Chondrocyte (in vitro differentiated cells): Measurements from ENCODE around the gene HSPB9. TPM values are rescaled to one million over a fixed set of nuclear protein-coding genes. Genes with fewer than 3 reads are reported as not detected.
A peak's percentile ranks its signal among the peaks of the same experiment; 100 is the strongest.

Source experiments
- DNase-seq: peaks from one replicate; pipeline ENCODE4 v3.0.0; 2021; ENCODE audit warnings: mixed read lengths, low spot score
- H3K27ac Mint-ChIP-seq: one replicate; pipeline ENCODE4 v1.8.0; 2021; ENCODE audit warnings: mild to moderate bottlenecking, moderate library complexity, mixed read lengths; ENCODE audit not compliant: unreplicated experiment
- H3K27me3 Mint-ChIP-seq: 2 replicates; pipeline ENCODE4 v1.8.0; 2021; ENCODE audit warnings: low read depth, mixed read lengths
- H3K36me3 Mint-ChIP-seq: 2 replicates; pipeline ENCODE4 v1.8.0; 2021; ENCODE audit warnings: low read depth, mixed read lengths
- H3K4me1 Mint-ChIP-seq: 2 replicates; pipeline ENCODE4 v1.8.0; 2021; ENCODE audit warnings: low read depth, mild to moderate bottlenecking, mixed read lengths
- H3K4me3 Mint-ChIP-seq: one replicate; pipeline ENCODE4 v1.8.0; 2021; ENCODE audit warnings: mild to moderate bottlenecking, moderate library complexity, mixed read lengths; ENCODE audit not compliant: unreplicated experiment
- H3K9me3 Mint-ChIP-seq: 2 replicates; pipeline ENCODE4 v1.8.0; 2021; ENCODE audit warnings: low read depth, mixed read lengths
- CTCF ChIP-seq: fragments of 200-600 bp; sonication (generic); IDR thresholded peaks from 2 replicates; pipeline ENCODE4 v1.5.0; 2021; ENCODE audit warnings: antibody characterized with exemption, mild to moderate bottlenecking, moderate library complexity
- total RNA-seq: library from RNA; stranded (reverse); gene quantifications from 3 replicates; pipeline ENCODE4 v1.2.1, GENCODE V29; 2021

The HSPB9 gene
- total RNA-seq, 1 donor from 2014 or later: not detected

GRCh38 chr17:42166196-42166763 is 43.7 kb downstream of the HSPB9 start:
- no peak overlapping the region for H3K27ac Mint-ChIP-seq
- no peaks in the 10 kb centered on the region for H3K36me3 Mint-ChIP-seq
- DNase-seq: peak; percentile 94
- no peaks in the 10 kb centered on the region for H3K4me1 Mint-ChIP-seq
- no peak for TF ChIP-seq CTCF
- no peak overlapping the region for H3K4me3 Mint-ChIP-seq
- no peaks in the 10 kb centered on the region for H3K9me3 Mint-ChIP-seq
- peaks cover 12% of the 10 kb centered on the region for H3K27me3 Mint-ChIP-seq

GRCh38 chr17:42167807-42168206 is 45.2 kb downstream of the HSPB9 start:
- Mint-ChIP-seq H3K4me1 (no peaks in the 10 kb centered on the region), H3K4me3 (no peak overlapping the region), H3K36me3 (no peaks in the 10 kb centered on the region), H3K9me3 (no peaks in the 10 kb centered on the region), H3K27ac (no peak overlapping the region), H3K27me3 (peaks cover 20% of the 10 kb centered on the region)
- DNase-seq: no peak
- no peak for TF ChIP-seq CTCF

- no peaks in the 10 kb centered on the region for H3K36me3 Mint-ChIP-seq
- H3K9me3 Mint-ChIP-seq: no peaks in the 10 kb centered on the region
- H3K27ac Mint-ChIP-seq: no peak overlapping the region
- no peak for TF ChIP-seq CTCF
- H3K4me1 Mint-ChIP-seq: no peaks in the 10 kb centered on the region
- H3K4me3 Mint-ChIP-seq: no peak overlapping the region
- DNase-seq: no peak
- H3K27me3 Mint-ChIP-seq: peaks cover 21% of the 10 kb centered on the region
These were observed 46.7 kb downstream of the HSPB9 start for GRCh38 chr17:42169351-42169750.

- H3K27ac Mint-ChIP-seq: no peak overlapping the region
- TF ChIP-seq CTCF: no peak
- DNase-seq: no peak
- H3K4me3 Mint-ChIP-seq: no peak overlapping the region
- no peaks in the 10 kb centered on the region for H3K9me3 Mint-ChIP-seq
- H3K27me3 Mint-ChIP-seq: peaks cover 30% of the 10 kb centered on the region
- H3K4me1 Mint-ChIP-seq: no peaks in the 10 kb centered on the region
- no peaks in the 10 kb centered on the region for H3K36me3 Mint-ChIP-seq
These were observed 49.2 kb downstream of the HSPB9 start for GRCh38 chr17:42171831-42172230.

Other genes starting within 250 kb of the HSPB9 start
- gene ACLY, start 203.9 kb upstream of the HSPB9 start, total RNA-seq: 181 to 189 TPM (median 187 TPM) in 3 replicates
- gene ODAD4, start 192.2 kb upstream of the HSPB9 start, total RNA-seq: 0.70 to 0.99 TPM (median 0.77 TPM) in 3 replicates
- gene CNP, start 156.0 kb upstream of the HSPB9 start, total RNA-seq: 78.3 to 86.0 TPM (median 79.4 TPM) in 3 replicates
- gene DNAJC7, start 105.4 kb upstream of the HSPB9 start, total RNA-seq: 51.1 to 61.0 TPM (median 51.2 TPM) in 3 replicates
- gene NKIRAS2, start 102.7 kb upstream of the HSPB9 start, total RNA-seq: 54.7 to 57.0 TPM (median 56.9 TPM) in 3 replicates
- gene C17orf113, start 72.2 kb upstream of the HSPB9 start, total RNA-seq: 0.24 to 0.77 TPM (median 0.62 TPM) in 3 replicates
- 0.07 to 0.18 TPM in 2 of 3 replicates, not detected in the other for gene ZNF385C, start 24.3 kb upstream of the HSPB9 start, total RNA-seq
- 0.53 to 0.64 TPM (median 0.55 TPM) in 3 replicates for gene DHX58, start 10.1 kb upstream of the HSPB9 start, total RNA-seq
- gene KAT2A, start 1.4 kb upstream of the HSPB9 start, total RNA-seq: 21.7 to 38.0 TPM (median 22.3 TPM) in 3 replicates
- gene RAB5C, start 32.2 kb downstream of the HSPB9 start, total RNA-seq: 107 to 118 TPM (median 116 TPM) in 3 replicates
- gene KCNH4, start 58.3 kb downstream of the HSPB9 start, total RNA-seq: not detected in 3 replicates
- not detected in 3 replicates for gene HCRT, start 62.6 kb downstream of the HSPB9 start, total RNA-seq
- 3.5 to 8.9 TPM (median 7.8 TPM) in 3 replicates for gene GHDC, start 71.7 kb downstream of the HSPB9 start, total RNA-seq
- 29.5 to 32.8 TPM (median 31.0 TPM) in 3 replicates for gene STAT5B, start 153.6 kb downstream of the HSPB9 start, total RNA-seq
- gene STAT5A, start 165.7 kb downstream of the HSPB9 start, total RNA-seq: 12.2 to 17.6 TPM (median 14.3 TPM) in 3 replicates